HEK293T (cell line): ENCODE data around the gene ARID4B.
A peak's percentile ranks its signal among the peaks of the same experiment; 100 is the strongest.

Experiments
- CTCF ChIA-PET: fragments of 350-600 bp; formaldehyde crosslinking; extraction: SDS; loops from one replicate; lab custom pipeline; 2021; ENCODE audit warnings: antibody characterized with exemption, inconsistent platforms; lab: Yijun Ruan, JAX
- POLR2A ChIA-PET: fragments of 350-600 bp; formaldehyde crosslinking; extraction: SDS; loops from one replicate; lab custom pipeline; 2020; ENCODE audit warnings: antibody characterized with exemption, inconsistent platforms; lab: Yijun Ruan, JAX
- DNase-seq: peaks from one replicate; pipeline ENCODE4 v3.0.0; 2012; ENCODE audit warnings: mixed read lengths; ENCODE audit errors: extremely low spot score
- ARNT ChIP-seq: fragments of 450-650 bp; IDR thresholded peaks from 2 replicates; pipeline ENCODE4 v1.6.1; 2017; ENCODE audit warnings: mild to moderate bottlenecking
- BHLHE40 ChIP-seq: fragments of 450-650 bp; IDR thresholded peaks from 2 replicates; pipeline ENCODE4 v1.6.1; 2016; ENCODE audit warnings: mild to moderate bottlenecking, moderate library complexity, borderline replicate concordance
- CTBP1 ChIP-seq: fragments of 450-650 bp; IDR thresholded peaks from 2 replicates; pipeline ENCODE4 v1.6.1; 2016; ENCODE audit warnings: borderline replicate concordance
- ELF4 ChIP-seq: fragments of 450-650 bp; IDR thresholded peaks from 2 replicates; pipeline ENCODE4 v1.6.1; 2017; ENCODE audit warnings: antibody characterized with exemption
- FOXA1 ChIP-seq: fragments of 450-650 bp; IDR thresholded peaks from 2 replicates; pipeline ENCODE4 v1.6.1; 2016; ENCODE audit warnings: mild to moderate bottlenecking
- FOXK2 ChIP-seq: fragments of 450-650 bp; IDR thresholded peaks from 2 replicates; pipeline ENCODE4 v1.6.1; 2016; ENCODE audit warnings: mild to moderate bottlenecking
- FOXM1 ChIP-seq: fragments of 450-650 bp; IDR thresholded peaks from 2 replicates; pipeline ENCODE4 v1.6.1; 2017; ENCODE audit warnings: mild to moderate bottlenecking, borderline replicate concordance
- HDGF ChIP-seq: fragments of 450-650 bp; IDR thresholded peaks from 2 replicates; pipeline ENCODE4 v1.6.1; 2017; ENCODE audit warnings: antibody characterized with exemption, borderline replicate concordance
- L3MBTL2 ChIP-seq: fragments of 450-650 bp; conservative IDR thresholded peaks from 2 replicates; pipeline ENCODE4 v1.6.1; 2016; ENCODE audit warnings: mild to moderate bottlenecking
- LEF1 ChIP-seq: fragments of 450-650 bp; IDR thresholded peaks from 2 replicates; pipeline ENCODE4 v1.6.1; 2017; ENCODE audit warnings: mild to moderate bottlenecking, borderline replicate concordance
- NFRKB ChIP-seq: fragments of 450-650 bp; IDR thresholded peaks from 2 replicates; pipeline ENCODE4 v1.6.1; 2016; ENCODE audit warnings: mild to moderate bottlenecking, moderate library complexity
- SP1 ChIP-seq: fragments of 450-650 bp; IDR thresholded peaks from 2 replicates; pipeline ENCODE4 v1.6.1; 2017
- SUZ12 ChIP-seq: fragments of 450-650 bp; IDR thresholded peaks from 2 replicates; pipeline ENCODE4 v1.6.1; 2016; ENCODE audit warnings: mild to moderate bottlenecking
- TARDBP ChIP-seq: fragments of 450-650 bp; IDR thresholded peaks from 2 replicates; pipeline ENCODE4 v1.6.1; 2016
- ZNF384 ChIP-seq: fragments of 450-650 bp; IDR thresholded peaks from 2 replicates; pipeline ENCODE4 v1.6.1; 2016
- TF ChIP-seq, protein P1 (sequence below): fragments of 450-650 bp; IDR thresholded peaks from 2 replicates; pipeline ENCODE4 v1.6.1; 2016

Gene ARID4B

DNA sequence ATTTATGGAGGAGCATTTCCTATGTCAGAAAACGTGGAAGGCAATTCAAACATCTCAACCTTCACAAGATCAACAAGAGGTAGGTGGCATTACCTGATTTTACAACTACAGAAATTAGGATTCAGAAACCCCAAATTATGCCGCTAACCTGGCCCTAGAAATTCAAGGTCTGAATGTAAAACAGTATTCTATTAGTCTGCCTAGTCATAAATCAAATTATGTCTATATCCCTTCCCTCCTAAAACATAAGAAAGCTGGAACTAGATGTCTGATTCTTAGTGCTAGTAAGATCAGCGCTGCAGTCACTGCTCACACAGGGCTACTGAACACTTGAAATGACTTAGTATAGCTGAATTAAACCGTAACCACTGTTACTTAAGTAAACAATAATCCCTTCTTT lies 200.8 kb downstream of the ARID4B start:
- no peak for DNase-seq
- POLR2A ChIA-PET, result interaction anchor here (0.6 to 4.2 kb wide), 7 partner anchors 10 to 382 kb away, joined by 3 to 27 read pairs (median 4); partner anchors contain the start of gene RBM34
- CTCF ChIA-PET, result interaction anchor here (0.5 to 1.5 kb wide), 3 partner anchors 21 to 374 kb away, joined by 3 to 7 read pairs (median 4); no protein-coding TSS in a partner anchor
- no peak for TF ChIP-seq ARNT
- TF ChIP-seq, protein P1, sequence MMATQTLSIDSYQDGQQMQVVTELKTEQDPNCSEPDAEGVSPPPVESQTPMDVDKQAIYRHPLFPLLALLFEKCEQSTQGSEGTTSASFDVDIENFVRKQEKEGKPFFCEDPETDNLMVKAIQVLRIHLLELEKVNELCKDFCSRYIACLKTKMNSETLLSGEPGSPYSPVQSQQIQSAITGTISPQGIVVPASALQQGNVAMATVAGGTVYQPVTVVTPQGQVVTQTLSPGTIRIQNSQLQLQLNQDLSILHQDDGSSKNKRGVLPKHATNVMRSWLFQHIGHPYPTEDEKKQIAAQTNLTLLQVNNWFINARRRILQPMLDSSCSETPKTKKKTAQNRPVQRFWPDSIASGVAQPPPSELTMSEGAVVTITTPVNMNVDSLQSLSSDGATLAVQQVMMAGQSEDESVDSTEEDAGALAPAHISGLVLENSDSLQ, result peak; percentile 81

DNA sequence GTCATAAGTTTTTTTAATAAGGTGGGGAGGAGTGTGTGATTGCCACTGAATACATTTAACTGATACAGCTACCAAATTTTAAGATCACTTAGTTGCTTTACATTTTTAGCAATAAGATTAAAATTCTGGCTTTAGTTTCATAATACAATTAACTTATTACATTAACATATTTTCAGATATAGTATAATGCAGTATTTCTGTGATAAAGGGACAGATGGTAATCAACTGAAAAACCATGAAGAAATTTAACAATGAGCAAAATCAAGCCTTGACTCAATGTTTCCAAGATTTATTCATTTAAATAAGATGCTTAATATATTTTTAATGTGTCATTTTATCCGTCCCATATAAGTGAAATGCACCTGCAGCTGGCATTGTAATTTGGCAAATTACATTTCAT lies 203.3 kb downstream of the ARID4B start:
- no peak for DNase-seq
- ChIA-PET CTCF (no interaction called here), POLR2A (interaction anchor here (1.0 kb wide), 1 partner anchor 20 kb away, joined by 4 read pairs; no protein-coding TSS in a partner anchor)
- no peak for TF ChIP-seq ARNT
- TF ChIP-seq CTBP1, result no peak
- TF ChIP-seq NFRKB, result no peak
- no peak for TF ChIP-seq TARDBP
- TF ChIP-seq HDGF, result no peak
- TF ChIP-seq ZNF384, result no peak
- TF ChIP-seq, protein P1, result no peak
- TF ChIP-seq FOXM1, result no peak
- no peak for TF ChIP-seq FOXA1
- no peak for TF ChIP-seq L3MBTL2
- no peak for TF ChIP-seq FOXK2
- no peak for TF ChIP-seq LEF1
- no peak for TF ChIP-seq ELF4
- no peak for TF ChIP-seq SP1
- no peak for TF ChIP-seq BHLHE40

DNA sequence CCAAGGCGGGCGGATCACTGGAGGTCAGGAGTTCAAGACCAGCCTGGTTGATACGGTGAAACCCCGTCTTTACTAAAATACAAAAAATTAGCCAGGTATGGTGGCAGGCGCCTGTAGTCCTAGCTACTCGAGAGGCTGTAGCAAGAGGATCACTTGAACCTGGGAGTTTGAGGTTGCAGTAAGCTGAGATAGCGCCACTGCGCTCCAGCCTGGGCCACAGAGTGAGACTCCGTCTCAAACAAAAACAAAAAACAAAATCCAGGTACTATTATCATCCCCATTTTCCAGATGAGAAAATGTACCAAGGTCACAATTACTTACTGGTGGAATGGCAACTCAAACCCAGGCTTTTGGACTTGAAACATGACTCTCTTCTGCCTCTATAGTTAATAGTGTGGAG lies 203.9 kb downstream of the ARID4B start:
- POLR2A ChIA-PET, result no interaction called here
- TF ChIP-seq ELF4, result no peak
- no peak for DNase-seq
- CTCF ChIA-PET, result no interaction called here

DNA sequence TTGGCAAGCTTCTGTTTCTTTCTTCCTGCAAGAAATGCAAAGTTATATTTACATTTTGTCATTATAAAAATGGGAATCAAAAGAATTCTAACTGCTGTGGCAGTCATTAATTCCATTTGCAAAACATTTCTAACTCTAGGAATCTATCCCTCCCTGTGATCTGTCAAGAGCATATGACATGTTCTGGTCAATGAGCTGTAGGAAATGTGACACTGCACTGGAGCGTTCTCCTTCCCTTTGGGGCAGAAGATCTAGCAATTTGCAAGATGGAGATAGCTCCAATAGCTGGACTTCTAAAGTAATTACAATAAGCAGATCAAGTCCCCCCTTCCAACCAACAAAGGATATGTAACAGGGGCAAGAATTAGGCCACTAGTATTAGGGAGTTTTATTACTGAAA lies 205.6 kb downstream of the ARID4B start:
- DNase-seq, result no peak
- POLR2A ChIA-PET, result interaction anchor here (0.6 kb wide), 1 partner anchor 38 kb away, joined by 3 read pairs; no protein-coding TSS in a partner anchor
- CTCF ChIA-PET, result interaction anchor here (0.8 to 1.1 kb wide), 3 partner anchors 14 to 478 kb away, joined by 3 to 5 read pairs (median 5); partner anchors contain the start of gene GGPS1
- no peak for TF ChIP-seq HDGF
- TF ChIP-seq FOXA1, result no peak
- TF ChIP-seq NFRKB, result no peak
- TF ChIP-seq L3MBTL2, result no peak
- TF ChIP-seq SP1, result no peak
- TF ChIP-seq BHLHE40, result no peak
- TF ChIP-seq ZNF384, result no peak
- TF ChIP-seq ARNT, result no peak
- TF ChIP-seq ELF4, result no peak
- no peak for TF ChIP-seq SUZ12
- no peak for TF ChIP-seq FOXM1
- TF ChIP-seq, protein P1, result no peak
- TF ChIP-seq CTBP1, result no peak
- no peak for TF ChIP-seq FOXK2
- no peak for TF ChIP-seq LEF1
- TF ChIP-seq TARDBP, result no peak
